GM12864 (cell line): ENCODE measurements around the gene AK4.

ENCODE experiments used
- DNase-seq: peaks from one replicate; pipeline ENCODE4 v3.0.0-alpha.2; 2011; ENCODE audit warnings: low read depth
- H3K4me3 ChIP-seq: 2 replicates; pipeline ENCODE4 v1.5.1; 2011; ENCODE audit warnings: mild to moderate bottlenecking, low read depth, low read length, control low read depth
- TF ChIP-seq, protein P1 (sequence below): IDR thresholded peaks from 2 replicates; pipeline ENCODE4 v1.5.1; 2011; ENCODE audit warnings: low read depth, mild to moderate bottlenecking, moderate library complexity, low read length, control low read depth, inconsistent platforms; ENCODE audit errors: missing control alignments

Gene AK4

DNA sequence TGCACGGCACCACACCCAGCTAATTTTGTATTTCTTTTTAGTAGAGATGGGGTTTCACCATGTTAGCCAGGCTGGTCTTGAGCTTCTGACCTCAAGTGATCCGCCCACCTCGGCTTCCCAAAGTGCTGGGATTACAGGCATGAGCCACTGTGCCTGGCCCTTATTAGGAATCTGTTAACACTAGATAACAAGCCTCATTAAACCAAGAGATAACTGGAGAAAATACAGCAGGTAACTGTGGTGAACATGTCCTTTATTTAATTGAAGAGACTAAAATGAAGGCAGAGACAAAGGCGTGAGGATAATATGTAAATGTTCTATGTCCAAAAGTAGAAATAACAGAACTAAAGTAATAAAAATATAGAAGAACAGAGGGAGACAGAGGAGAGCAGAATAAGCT lies 89.5 kb downstream of the AK4 start:
- TF ChIP-seq, protein P1, sequence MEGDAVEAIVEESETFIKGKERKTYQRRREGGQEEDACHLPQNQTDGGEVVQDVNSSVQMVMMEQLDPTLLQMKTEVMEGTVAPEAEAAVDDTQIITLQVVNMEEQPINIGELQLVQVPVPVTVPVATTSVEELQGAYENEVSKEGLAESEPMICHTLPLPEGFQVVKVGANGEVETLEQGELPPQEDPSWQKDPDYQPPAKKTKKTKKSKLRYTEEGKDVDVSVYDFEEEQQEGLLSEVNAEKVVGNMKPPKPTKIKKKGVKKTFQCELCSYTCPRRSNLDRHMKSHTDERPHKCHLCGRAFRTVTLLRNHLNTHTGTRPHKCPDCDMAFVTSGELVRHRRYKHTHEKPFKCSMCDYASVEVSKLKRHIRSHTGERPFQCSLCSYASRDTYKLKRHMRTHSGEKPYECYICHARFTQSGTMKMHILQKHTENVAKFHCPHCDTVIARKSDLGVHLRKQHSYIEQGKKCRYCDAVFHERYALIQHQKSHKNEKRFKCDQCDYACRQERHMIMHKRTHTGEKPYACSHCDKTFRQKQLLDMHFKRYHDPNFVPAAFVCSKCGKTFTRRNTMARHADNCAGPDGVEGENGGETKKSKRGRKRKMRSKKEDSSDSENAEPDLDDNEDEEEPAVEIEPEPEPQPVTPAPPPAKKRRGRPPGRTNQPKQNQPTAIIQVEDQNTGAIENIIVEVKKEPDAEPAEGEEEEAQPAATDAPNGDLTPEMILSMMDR: no peak
- H3K4me3 ChIP-seq: no peak overlapping the region
- DNase-seq: no peak

DNA sequence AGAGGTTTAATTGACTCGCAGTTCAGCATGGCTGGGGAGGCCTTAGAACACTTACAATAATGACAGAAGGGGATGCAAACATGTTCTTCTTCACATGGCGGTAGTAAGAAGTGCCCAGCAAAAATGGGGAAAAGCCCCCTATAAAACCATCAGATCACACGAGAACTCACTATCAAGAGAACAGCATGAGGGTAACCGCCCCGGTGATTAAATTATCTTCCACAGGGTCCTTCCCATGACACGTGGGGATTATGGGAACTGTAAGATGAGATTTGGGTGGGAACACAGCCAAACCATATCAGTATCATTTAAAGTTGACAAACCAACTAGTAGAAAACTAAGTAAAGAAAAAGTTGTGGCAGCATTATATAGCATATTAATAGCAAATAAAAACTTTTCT lies 90.0 kb downstream of the AK4 start:
- DNase-seq: no peak
- no peak overlapping the region for H3K4me3 ChIP-seq
- TF ChIP-seq, protein P1: no peak

DNA sequence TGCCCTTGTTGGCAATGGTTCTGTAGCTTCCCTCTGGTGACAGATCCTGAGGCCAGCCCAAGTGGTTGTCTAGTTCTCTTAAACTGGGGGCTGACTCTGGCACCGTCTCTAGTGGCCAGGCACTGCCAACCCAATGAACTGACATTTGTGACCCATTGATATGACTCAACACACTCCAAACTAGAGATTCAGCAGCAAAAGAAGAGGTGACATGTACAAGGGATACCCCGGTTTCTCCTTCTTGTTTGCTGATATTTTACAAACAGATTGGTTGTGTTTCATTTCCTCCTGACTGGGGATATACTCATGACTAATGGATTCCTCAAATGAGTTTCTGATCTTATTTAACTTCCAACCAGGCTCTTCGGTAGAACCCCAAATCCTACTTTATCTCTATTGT lies 95.5 kb downstream of the AK4 start:
- TF ChIP-seq, protein P1: no peak
- H3K4me3 ChIP-seq: no peak overlapping the region
- no peak for DNase-seq

DNA sequence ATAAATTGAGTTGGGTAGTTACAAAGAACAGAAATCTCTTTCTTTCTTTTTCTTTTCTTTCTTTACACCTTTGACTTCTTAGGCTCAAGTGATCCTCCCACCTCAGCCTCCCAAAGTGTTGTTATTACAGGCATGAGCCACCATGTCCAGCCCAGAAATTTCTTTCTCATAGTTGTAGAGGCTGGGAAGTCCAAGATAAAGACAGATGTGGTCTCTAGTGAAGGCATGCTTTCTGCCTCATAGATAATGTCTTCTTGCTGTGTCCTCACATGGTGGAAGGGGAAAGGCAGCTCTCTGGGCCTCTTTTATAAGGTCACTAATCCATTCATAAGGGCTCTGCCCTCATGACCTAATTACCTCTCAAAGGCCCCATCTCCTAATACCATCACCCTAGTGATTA lies 97.3 kb downstream of the AK4 start:
- no peak for DNase-seq

DNA sequence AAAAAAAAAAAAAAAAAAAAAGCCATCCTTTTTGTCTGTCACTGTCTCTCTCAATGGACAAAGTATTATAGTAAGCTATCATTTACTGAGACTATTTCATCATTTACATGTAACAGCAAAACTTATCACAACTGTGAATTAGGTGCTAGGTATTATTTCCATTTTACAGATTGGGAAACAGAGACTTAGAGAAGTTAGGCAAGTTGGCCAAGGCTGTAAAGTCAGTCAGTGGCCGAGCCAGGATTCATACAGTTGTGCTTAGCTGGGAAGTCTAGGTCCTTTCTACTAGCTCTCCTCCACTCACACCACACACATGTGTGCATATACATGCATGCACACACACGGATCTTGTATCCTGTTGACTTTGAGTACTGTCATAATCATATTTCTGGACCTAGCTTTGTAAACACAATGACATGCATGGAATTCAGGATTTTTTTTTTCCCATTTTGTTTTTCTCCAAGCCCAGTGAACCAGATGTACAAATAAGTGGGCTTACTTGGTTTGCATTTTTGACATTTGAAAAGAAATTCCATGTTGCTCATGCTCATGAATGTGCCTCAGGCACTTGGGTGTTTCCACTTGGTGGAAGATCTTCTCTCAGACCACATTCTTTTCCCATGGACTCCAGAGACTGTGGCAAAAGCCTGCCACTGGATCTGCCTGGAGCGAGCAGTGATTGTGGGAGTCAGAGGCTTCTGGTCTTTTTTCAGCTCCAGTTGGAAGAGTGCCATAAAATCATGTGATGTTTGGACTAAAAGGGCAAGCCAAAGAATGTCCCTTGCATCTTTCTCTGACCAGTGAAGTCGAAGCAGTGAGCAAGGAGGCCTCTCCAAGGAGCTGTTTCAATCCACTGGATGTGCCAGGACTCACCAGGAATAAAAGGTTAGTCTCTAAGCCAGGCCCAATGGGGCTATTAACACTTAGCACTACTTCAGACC lies 99.7 kb downstream of the AK4 start:
- TF ChIP-seq, protein P1: no peak
- H3K4me3 ChIP-seq: no peak overlapping the region
- DNase-seq: no peak

More for the DNA sequence above, 97.3 kb downstream of the AK4 start:
- no peak overlapping the region for H3K4me3 ChIP-seq
- TF ChIP-seq, protein P1: no peak

DNA sequence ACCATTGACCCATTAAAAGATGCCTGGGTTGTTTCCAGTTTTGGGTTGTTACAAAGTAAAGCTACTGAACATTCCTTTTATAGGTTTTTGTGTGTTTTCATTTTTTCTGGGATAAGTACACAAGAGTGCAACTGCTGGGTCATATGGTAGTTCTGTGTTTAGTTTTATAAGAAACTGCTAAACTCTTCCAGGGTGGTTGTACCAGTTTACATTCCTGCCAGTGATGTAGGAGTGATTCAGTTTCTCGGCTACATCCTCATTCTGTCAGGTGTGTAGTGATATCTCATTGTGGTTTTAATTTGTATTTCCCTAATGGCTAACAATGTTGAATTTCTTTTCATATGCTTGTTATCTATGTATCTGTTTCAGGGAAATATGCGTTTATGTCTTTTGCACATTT lies 102.8 kb downstream of the AK4 start:
- no peak for DNase-seq
- H3K4me3 ChIP-seq: no peak overlapping the region
- TF ChIP-seq, protein P1: no peak
